Right ventricle myocardium inferior (tissue), 1 donor: ENCODE results near the gene ERG. TPM values are rescaled to one million over a fixed set of nuclear protein-coding genes. Genes with fewer than 3 reads are reported as not detected.

ENCODE experiments used
- ATAC-seq: fragments of 200-7000 bp; cut with Tn5 transposase; one replicate; pipeline ENCODE4 v1.9.1; 2020; ENCODE audit warnings: mild to moderate bottlenecking, moderate library complexity
- DNase-seq: peaks from one replicate; pipeline ENCODE4 v3.0.0; 2021; ENCODE audit errors: missing footprints
- intact Hi-C: fragments of 100-400 bp; cut with DNase I; formaldehyde crosslinking; loops from one replicate; pipeline ENCODE4 v1.11.0; 2022
- total RNA-seq: library from RNA; stranded (reverse); fragmentation: NEBNext Ultra II Directional; extraction: Animal tissue kit (Norgen Biotek cat#: 25700); gene quantifications from one replicate; pipeline ENCODE4 v1.2.1, GENCODE V29; 2021
- donor health status: DM: no; HTN: yes; CAD: no; lungs with severe emphysema.

The ERG gene
- total RNA-seq, 1 donor from 2014 or later, result 18.1 TPM

DNA sequence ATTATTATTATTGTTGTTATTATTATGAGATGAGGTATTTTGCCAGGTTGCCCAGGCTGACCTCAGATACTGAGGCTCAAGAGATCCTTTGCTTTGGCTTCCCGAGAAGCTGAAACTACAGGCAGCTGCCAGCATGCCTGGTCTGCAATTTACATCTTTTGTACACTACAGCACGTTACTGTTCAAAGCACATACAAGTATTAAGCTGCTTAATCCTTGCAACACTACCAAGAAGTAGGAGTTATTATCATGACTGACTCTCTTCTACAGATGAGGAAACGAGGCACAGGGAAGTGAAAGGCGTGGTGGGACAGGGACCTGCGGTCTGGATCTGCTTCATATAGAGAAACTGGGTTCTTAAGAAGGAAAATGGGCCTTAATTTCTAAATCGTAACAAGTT lies 11.6 kb downstream of the ERG start:
- intact Hi-C loops, result no loop called here
- no peak for DNase-seq
- ATAC-seq, result no peak

- intact Hi-C loops, result no loop called here
- no peak for ATAC-seq
- DNase-seq, result no peak
Observed at GRCh38 chr21:38486221-38486620, 12.1 kb downstream of the ERG start.

GRCh38 chr21:38479641-38480525 lies 18.4 kb downstream of the ERG start:
- no peak for ATAC-seq
- intact Hi-C loops, result no loop called here
- no peak for DNase-seq

DNA sequence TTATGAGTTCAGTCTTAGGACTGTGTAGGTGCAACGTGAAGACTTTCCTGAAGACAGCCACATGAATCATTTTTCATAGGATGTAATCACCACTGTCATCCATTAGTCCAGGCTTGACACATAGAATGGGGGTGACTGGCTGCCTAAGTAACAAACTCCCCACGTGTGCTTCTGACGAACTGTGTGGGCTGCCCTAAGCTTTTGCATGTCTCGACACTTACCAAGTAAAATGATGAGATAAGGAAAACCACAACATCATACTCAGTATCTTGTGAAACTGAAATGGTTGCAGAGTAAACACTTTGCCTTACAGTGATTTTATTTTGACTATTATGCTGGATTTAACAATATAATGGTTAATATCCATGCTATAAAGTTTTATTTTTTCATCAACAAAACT lies 19.5 kb downstream of the ERG start:
- intact Hi-C loops, result no loop called here
- no peak for ATAC-seq

DNA sequence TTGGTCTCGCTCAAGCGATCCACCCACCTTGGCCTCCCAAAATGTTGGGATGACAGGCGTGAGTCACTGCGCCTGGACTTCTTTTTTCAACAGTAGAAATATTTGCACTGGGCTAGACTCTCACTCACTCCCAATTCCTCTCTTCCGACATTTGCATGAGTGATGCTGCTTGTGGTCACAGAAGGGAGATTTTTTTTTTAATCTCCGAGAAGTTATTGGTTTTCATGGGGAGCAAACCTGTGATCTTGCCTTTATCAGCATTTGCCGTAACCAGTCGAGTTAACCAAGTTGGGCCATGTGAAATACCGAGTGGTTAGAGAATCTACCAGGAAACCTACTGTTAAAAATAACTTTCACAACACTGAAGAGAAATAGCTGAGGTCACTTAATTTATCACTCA lies 21.1 kb downstream of the ERG start:
- intact Hi-C loops, result no loop called here
- ATAC-seq (peak; percentile 8), DNase-seq (no peak)

More for the DNA sequence above, 19.5 kb downstream of the ERG start:
- no peak for DNase-seq

DNA sequence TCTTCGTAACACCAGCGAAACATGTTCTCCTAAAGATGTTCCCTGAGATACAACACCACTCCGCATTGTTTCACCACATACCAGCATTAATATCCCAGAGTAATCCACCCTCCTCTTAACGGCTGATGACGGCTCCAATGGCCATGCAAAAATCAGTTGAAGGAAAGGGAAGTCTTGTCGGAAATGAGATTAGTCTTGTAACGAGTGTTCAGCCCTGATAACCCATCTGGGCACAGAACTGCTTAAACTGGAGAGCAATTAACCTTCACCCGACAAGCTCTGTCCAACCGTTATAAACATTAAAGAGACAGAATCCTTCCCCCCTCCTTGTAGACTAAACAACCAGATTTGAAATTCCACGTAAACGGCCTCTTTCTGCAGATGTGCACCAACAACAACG lies 21.9 kb downstream of the ERG start:
- intact Hi-C loops, result no loop called here
- ATAC-seq, result peak; percentile 36
- no peak for DNase-seq

DNA sequence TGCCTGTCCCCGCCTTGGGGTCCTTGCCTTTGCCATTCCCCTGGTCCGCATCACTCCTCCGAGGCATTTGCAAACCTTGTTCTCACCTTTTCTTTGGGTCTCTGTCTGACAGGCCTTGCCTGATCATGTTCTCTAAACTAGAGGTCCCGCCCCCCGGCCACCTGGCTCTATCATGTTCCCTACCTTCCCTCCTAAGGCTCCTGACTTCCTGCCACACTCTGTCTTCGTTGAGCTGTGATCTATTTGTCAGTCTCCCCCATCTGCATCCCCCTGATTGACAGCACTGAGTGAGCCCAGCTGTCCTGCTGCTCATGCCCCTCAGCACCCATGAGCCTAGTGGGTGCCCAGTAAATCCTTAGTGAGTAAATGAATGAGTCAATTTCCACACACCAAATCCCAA lies 22.8 kb downstream of the ERG start:
- DNase-seq, result no peak
- no peak for ATAC-seq
- intact Hi-C loops, result loop anchor here (2.0 kb wide), 1 partner anchor 23 kb away; the partner anchor contains the start of gene ERG

DNA sequence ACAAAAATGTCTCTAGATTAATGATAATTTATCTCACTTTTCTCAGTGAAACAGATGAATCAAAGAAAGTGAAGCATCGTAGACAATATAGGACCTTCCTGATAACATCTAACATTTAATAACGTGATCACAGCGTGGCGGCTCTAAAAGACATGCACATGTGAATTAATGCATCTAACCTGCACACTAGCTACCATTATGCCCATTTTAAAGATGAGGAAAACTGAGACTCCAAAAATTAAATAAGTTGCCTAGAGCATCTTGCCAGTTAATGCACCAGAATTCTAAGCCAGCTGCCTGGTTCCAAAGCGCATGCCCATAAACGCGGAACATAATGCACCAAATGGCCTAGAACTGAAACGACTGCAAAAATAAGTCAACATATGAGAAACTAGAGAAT lies 23.5 kb downstream of the ERG start:
- intact Hi-C loops, result loop anchor here (2.0 kb wide), 1 partner anchor 24 kb away; the partner anchor contains the start of gene ERG
- DNase-seq (no peak), ATAC-seq (no peak)

DNA sequence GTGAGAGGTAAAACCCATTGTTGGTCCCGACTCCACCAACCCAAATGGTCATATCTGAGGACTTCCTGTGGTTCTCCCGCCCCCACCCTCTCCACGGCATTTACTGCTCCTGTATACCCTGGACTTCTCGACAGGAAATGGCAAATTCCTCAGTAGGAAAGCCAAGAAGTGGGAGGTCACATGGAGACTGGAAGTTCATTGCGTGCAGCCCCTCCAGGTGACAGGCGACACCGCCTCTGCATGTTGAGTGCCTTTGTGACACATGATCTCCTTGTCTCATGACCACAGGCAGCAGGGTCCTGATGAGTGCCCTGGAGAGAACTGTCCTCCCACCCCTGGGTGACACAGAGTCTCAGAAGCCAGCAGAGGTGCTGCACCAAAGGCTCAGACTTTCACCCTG lies 24.2 kb downstream of the ERG start:
- ATAC-seq (no peak), DNase-seq (no peak)
- intact Hi-C loops, result loop anchor here (2.0 kb wide), 1 partner anchor 25 kb away; the partner anchor contains the start of gene ERG

GRCh38 chr21:38472412-38473108 lies 25.7 kb downstream of the ERG start:
- no peak for ATAC-seq
- peak; percentile 80 for DNase-seq
- intact Hi-C loops, result no loop called here

DNA sequence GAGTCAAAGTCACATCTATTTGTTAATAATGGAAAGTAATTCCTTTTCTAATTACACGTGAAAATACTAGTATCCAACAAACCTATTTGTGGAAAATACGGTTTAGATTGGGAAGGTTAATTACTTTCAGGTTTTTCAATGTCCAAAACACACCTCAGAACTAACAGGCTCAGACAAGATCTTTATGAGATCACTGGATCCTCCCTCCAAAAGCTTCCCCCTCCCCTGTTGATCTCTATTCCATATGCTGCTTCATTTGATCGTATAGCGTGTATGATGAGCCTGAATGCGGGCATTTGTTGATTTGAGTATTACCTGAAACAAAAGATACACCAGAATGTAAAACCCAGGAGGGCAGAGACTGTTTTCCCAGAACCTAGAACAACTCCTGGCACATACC lies 26.5 kb downstream of the ERG start:
- DNase-seq (no peak), ATAC-seq (no peak)
- intact Hi-C loops, result no loop called here

DNA sequence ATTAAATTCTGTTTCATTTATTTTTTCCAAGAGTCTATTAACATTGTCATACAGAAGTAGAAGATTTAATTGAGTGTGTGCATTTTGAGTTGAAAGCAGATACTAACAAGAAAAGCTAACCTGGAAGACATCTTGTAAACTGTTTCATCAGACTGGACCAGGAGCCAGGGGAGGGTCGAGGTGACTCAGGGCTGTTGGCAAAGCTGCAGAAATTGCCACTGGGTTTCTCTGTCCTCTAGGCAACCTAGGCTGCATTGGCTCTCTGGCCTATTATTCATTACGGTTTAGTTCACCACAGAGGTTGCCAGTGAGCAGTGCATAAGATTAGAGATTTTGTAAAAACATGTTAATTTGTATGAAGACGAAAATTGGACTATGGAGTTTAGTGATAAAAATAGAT lies 27.5 kb downstream of the ERG start:
- intact Hi-C loops, result no loop called here
- DNase-seq, result no peak
- ATAC-seq, result no peak

DNA sequence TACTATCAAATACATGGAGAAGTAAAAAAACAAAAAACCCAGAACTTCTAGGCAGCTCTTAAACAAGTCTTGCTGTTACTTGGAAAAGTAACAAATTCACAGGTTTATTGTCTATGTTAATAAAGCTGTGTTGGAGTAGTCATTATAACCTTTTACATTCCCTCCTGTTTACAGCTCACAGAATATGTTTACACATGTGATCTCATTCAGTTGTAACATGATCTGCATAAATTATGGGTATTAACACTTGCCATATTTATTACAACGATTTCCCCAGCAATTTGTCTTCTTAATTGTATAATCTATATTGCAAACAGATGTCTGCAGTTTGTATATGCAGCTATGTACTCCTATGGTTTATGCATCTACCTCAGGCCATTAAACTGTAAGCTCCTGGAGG lies 28.6 kb downstream of the ERG start:
- intact Hi-C loops, result no loop called here
- DNase-seq, result no peak
- ATAC-seq, result no peak

DNA sequence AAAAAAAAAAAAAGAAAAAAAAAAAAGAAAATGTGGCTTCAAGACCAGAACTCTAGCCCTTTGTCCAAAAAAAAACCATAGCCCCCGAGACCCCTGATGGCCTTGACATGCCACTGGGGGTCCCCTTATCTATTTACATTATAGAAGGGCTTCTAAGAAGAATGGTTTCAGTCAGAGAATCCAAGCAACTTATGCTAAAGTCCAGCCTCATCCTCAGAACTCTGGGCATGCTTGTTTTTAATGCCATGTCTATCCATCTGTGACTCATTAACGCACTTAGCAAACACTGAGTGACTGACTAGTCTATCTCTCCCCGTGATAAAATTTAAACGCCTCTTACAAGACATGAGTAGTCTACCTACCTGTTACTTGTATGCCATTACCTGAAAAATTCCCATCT lies 29.3 kb downstream of the ERG start:
- no peak for ATAC-seq
- intact Hi-C loops, result no loop called here
- DNase-seq, result no peak

- no peak for DNase-seq
- intact Hi-C loops, result no loop called here
- ATAC-seq, result no peak
Observed at GRCh38 chr21:38467911-38468310, 30.4 kb downstream of the ERG start.

- no peak for DNase-seq
- intact Hi-C loops, result no loop called here
- no peak for ATAC-seq
Observed at GRCh38 chr21:38467374-38467773, 30.9 kb downstream of the ERG start.

DNA sequence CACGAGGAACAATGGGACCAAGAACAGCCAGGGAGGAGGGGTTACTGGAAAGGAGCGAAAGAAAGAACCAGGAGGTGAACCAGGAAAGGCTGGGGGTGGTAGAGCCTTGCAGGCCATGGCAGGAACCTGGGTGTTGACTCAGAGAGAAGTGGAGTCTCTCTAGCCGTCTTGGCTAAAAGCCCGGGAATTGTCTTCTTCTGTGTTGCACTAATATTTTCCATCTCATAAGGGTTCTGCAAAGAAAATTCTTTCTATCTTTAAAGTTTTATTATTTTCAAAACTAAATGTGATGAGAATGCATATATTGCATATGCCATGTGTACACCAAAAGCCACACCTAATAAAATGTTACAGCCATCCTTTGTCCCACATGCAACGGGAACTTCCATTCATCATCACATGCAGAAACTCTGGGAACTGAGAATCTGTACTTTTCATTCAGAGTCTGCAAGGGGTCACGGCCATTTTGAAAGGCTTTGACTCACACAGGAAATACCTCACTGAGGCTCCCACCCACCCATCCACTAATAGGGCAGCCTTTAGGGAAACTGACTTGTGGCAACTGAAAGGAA lies 38.0 kb downstream of the ERG start:
- no peak for DNase-seq
- no peak for ATAC-seq
- intact Hi-C loops, result no loop called here

GRCh38 chr21:38459490-38459889 lies 38.8 kb downstream of the ERG start:
- DNase-seq, result no peak
- no peak for ATAC-seq
- intact Hi-C loops, result no loop called here

DNA sequence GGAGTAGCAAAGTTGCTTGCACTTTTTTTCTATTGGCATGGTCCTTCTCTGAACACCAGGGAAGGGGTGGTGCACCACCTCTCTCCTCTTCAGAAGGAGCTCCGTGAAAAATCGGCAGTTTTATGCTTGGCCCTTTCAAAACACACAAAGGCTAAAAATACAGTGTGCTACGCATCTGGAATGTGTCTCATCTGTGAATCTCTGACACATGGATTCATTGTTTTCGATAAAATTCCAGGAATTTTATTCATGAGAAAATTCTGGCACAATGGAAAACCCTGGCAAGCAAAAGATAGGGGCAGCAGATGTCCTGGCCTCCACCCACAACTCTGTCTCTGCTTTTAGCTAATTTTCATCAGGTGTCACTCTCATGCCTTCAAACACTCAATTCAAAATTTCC lies 42.9 kb downstream of the ERG start:
- no peak for ATAC-seq
- intact Hi-C loops, result no loop called here
- DNase-seq, result no peak

DNA sequence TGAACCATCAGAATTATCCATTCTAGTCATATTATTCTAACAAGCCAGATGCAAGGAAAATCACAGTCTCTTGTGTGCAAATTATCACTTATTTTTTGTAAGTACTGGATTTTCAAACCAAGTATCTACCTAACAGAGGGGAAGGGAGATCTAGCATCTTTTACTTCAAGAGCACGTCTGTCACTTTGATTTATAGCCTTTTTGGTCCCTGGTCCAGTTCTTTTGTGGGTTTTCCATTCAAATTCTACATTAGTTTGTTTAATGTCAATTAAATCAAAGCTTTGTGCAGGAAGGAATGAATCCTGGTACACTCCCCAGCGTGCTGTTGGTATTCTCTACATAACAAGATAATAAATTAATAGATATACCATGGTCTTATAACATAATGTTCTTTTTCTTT lies 43.6 kb downstream of the ERG start:
- intact Hi-C loops, result no loop called here
- DNase-seq, result no peak
- no peak for ATAC-seq
